GM23338 (cell line): ENCODE measurements around the gene NMNAT1.

Experiments
- EZH2 ChIP-seq: fragments of 200-600 bp; sonication (generic); IDR thresholded peaks from one replicate; pipeline ENCODE4 v1.8.0; 2017; ENCODE audit warnings: antibody characterized with exemption, mild to moderate bottlenecking, low read depth; ENCODE audit not compliant: unreplicated experiment
- EZH2phosphoT487 ChIP-seq: fragments of 200-600 bp; sonication (generic); IDR thresholded peaks from one replicate; pipeline ENCODE4 v1.8.1; 2018; ENCODE audit warnings: antibody characterized with exemption; ENCODE audit not compliant: unreplicated experiment
- STAT1 ChIP-seq: IDR thresholded peaks from one replicate; pipeline ENCODE4 v1.6.1; 2016; ENCODE audit warnings: antibody characterized with exemption; ENCODE audit not compliant: unreplicated experiment
- TF ChIP-seq, protein P1 (sequence below), 2 experiments: fragments of 200-600 bp in 1 of 2; sonication (generic) in 1 of 2; conservative IDR thresholded peaks; 2 replicates each; pipeline versions ENCODE4 v1.5.1 to v1.6.1; 2016 to 2017; ENCODE audit warnings: antibody characterized with exemption in 2 of 2, low read depth in 2 of 2, mild to moderate bottlenecking in 2 of 2, moderate library complexity in 1 of 2

DNA sequence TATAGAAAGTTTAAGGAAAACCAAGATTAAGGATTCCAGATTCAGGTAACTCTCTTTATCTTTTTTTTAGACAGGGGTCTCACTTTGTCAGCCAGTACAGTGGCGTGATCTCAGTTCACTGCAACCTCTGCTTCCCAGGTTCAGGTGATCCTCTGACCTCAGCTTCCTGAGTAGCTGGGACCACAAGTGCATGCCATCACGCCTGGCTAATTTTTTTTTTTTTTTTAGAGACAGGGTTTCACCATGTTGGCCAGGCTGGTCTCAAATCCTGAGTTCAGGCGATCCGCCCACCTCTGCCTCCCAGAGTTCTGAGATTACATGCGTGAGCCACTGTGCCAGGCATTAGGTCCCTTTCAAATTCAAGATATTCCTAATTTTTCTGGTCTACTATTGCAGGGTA lies 16.0 kb upstream of the NMNAT1 start:
- TF ChIP-seq, protein P1, sequence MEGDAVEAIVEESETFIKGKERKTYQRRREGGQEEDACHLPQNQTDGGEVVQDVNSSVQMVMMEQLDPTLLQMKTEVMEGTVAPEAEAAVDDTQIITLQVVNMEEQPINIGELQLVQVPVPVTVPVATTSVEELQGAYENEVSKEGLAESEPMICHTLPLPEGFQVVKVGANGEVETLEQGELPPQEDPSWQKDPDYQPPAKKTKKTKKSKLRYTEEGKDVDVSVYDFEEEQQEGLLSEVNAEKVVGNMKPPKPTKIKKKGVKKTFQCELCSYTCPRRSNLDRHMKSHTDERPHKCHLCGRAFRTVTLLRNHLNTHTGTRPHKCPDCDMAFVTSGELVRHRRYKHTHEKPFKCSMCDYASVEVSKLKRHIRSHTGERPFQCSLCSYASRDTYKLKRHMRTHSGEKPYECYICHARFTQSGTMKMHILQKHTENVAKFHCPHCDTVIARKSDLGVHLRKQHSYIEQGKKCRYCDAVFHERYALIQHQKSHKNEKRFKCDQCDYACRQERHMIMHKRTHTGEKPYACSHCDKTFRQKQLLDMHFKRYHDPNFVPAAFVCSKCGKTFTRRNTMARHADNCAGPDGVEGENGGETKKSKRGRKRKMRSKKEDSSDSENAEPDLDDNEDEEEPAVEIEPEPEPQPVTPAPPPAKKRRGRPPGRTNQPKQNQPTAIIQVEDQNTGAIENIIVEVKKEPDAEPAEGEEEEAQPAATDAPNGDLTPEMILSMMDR (conservative IDR thresholded peaks at IDR 0.05; ENCODE audit: low read depth in 2 of 2): no peak
- no peak for TF ChIP-seq EZH2
- TF ChIP-seq EZH2phosphoT487: no peak
- no peak for TF ChIP-seq STAT1
